ENCODE measurements around the gene CAPN5. TPM values are rescaled to one million over a fixed set of nuclear protein-coding genes. Genes with fewer than 3 reads are reported as not detected.

The CAPN5 gene
- total RNA-seq, 1 donor from 2014 or later, result 12.8 TPM

DNA sequence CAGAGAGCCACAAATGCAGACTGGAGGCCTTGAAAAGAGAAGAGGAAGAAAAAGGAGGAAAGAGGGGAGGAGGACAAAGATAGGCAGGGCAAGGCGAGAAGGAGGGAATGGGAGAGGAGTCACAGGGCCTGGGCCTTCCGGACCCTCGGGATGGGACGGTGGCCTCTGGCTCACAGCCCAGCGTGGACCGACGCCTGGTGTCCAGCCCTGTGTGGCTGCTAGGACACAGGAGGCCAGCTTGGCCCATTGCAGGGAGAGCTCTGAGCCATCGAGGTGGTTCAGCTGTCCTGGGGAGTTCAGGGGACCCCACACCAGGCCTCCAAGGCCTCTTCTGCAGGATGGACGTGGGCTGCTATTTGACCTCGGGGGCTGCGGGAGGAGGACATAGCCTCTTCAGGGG, 70.7 kb downstream of the CAPN5 start:
- H3K27me3 Mint-ChIP-seq (ENCODE audit: unreplicated experiment), result no peaks in the 10 kb centered on the region
- TF ChIP-seq, protein P1, sequence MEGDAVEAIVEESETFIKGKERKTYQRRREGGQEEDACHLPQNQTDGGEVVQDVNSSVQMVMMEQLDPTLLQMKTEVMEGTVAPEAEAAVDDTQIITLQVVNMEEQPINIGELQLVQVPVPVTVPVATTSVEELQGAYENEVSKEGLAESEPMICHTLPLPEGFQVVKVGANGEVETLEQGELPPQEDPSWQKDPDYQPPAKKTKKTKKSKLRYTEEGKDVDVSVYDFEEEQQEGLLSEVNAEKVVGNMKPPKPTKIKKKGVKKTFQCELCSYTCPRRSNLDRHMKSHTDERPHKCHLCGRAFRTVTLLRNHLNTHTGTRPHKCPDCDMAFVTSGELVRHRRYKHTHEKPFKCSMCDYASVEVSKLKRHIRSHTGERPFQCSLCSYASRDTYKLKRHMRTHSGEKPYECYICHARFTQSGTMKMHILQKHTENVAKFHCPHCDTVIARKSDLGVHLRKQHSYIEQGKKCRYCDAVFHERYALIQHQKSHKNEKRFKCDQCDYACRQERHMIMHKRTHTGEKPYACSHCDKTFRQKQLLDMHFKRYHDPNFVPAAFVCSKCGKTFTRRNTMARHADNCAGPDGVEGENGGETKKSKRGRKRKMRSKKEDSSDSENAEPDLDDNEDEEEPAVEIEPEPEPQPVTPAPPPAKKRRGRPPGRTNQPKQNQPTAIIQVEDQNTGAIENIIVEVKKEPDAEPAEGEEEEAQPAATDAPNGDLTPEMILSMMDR (IDR thresholded peaks at IDR 0.05), result no peak
- no peaks in the 10 kb centered on the region for H3K9me3 Mint-ChIP-seq (ENCODE audit: unreplicated experiment)
- no peak for DNase-seq (ENCODE audit: extremely low spot score, unreplicated experiment)
- H3K4me3 Mint-ChIP-seq (ENCODE audit: unreplicated experiment), result no peak overlapping the region
- H3K36me3 Mint-ChIP-seq (ENCODE audit: unreplicated experiment), result no peaks in the 10 kb centered on the region
- H3K27ac Mint-ChIP-seq (ENCODE audit: unreplicated experiment), result no peak overlapping the region
- peaks cover 18% of the 10 kb centered on the region for H3K4me1 Mint-ChIP-seq (ENCODE audit: unreplicated experiment)

DNA sequence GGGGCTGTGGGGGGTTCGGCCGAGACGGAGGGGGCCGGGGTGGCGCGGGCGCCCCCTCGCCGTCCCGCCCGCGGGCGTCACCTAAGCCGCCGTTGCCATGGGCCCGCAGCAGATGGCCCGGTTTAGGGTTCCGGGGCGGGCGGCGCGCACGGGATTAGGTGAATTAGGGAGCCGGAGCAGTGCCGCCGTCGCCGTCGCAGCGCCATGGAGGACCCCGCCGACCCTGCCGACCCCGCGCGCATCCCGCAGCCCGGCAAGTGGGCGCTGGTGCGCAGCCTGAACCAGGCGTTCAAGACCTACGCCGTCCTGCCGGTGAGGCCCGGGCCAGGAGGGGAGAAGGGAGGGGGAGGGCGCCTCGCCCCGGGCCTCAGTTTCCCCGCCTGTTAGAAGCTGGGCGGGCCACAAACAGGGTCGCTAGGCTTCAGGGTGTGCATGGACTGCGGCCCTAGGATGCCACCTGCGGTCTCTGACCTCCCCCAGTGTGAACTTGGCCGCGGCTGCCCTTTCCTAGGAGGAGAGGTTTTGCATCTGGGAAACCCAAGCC, 71.4 kb downstream of the CAPN5 start:
- H3K4me1 Mint-ChIP-seq (ENCODE audit: unreplicated experiment), result peaks cover 18% of the 10 kb centered on the region
- DNase-seq (ENCODE audit: extremely low spot score, unreplicated experiment), result no peak
- no peaks in the 10 kb centered on the region for H3K9me3 Mint-ChIP-seq (ENCODE audit: unreplicated experiment)
- no peaks in the 10 kb centered on the region for H3K36me3 Mint-ChIP-seq (ENCODE audit: unreplicated experiment)
- H3K27me3 Mint-ChIP-seq (ENCODE audit: unreplicated experiment), result no peaks in the 10 kb centered on the region
- no peak overlapping the region for H3K4me3 Mint-ChIP-seq (ENCODE audit: unreplicated experiment)
- no peak overlapping the region for H3K27ac Mint-ChIP-seq (ENCODE audit: unreplicated experiment)
- TF ChIP-seq, protein P1 (IDR thresholded peaks at IDR 0.05), result no peak

DNA sequence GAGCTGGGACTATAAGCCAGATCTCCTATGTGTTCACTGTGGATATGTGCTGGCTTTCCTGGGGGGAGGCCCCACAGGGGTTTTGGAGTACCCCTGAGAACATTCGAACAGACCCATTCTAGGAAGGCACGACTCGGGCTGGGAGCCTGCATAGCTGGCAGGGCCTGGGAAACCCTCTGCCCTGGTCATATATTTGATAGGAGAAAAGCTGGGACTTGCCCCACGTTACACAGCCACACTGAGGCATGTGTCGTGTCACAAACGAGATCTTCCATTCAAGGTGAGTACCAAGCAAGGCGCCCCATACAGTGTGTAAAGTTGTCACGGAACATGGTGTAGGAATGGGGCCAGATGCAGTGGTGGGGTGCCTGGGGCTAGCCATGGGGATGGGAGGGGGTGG, 72.4 kb downstream of the CAPN5 start:
- Mint-ChIP-seq H3K9me3 (ENCODE audit: unreplicated experiment) (no peaks in the 10 kb centered on the region), H3K36me3 (ENCODE audit: unreplicated experiment) (no peaks in the 10 kb centered on the region), H3K4me1 (ENCODE audit: unreplicated experiment) (peaks cover 18% of the 10 kb centered on the region), H3K4me3 (ENCODE audit: unreplicated experiment) (no peak overlapping the region), H3K27ac (ENCODE audit: unreplicated experiment) (no peak overlapping the region), H3K27me3 (ENCODE audit: unreplicated experiment) (no peaks in the 10 kb centered on the region)
- DNase-seq (ENCODE audit: extremely low spot score, unreplicated experiment), result no peak
- TF ChIP-seq, protein P1 (IDR thresholded peaks at IDR 0.05), result no peak

DNA sequence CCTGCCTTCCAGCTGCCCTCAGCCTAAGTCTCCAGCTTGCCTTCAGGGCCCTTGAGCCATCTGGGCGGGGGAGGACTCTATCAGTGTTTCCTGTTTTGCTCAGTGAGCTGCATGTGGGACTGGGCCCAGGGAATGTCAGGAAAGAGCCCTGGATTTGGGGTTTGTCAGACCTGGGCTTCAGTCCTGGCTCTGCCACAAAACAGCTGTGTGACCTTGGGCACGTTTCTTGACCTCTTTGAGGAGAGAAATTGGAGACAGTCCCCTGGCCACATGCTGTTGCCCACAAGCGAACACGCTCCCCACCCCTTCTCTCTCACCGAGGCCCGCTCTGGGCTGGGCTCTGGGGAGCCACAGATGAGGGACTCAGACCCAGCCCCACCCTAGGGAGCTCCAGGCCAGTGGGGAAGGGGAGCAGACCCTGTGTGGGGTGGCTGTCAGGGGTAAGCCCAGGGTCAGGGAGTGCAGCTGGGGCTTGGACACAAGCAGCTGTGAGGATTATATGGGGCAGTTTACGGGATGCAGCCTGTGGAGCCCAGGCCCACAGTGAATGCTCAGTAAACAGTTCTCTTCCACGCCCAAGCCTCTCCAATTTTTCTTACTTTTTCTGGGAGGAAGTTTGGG, 73.6 kb downstream of the CAPN5 start:
- peak overlapping the region; percentile 62 for H3K27ac Mint-ChIP-seq (ENCODE audit: unreplicated experiment)
- H3K9me3 Mint-ChIP-seq (ENCODE audit: unreplicated experiment), result no peaks in the 10 kb centered on the region
- H3K27me3 Mint-ChIP-seq (ENCODE audit: unreplicated experiment), result no peaks in the 10 kb centered on the region
- peaks cover 18% of the 10 kb centered on the region for H3K4me1 Mint-ChIP-seq (ENCODE audit: unreplicated experiment)
- no peak for DNase-seq (ENCODE audit: extremely low spot score, unreplicated experiment)
- TF ChIP-seq, protein P1 (IDR thresholded peaks at IDR 0.05), result no peak
- no peaks in the 10 kb centered on the region for H3K36me3 Mint-ChIP-seq (ENCODE audit: unreplicated experiment)
- no peak overlapping the region for H3K4me3 Mint-ChIP-seq (ENCODE audit: unreplicated experiment)

DNA sequence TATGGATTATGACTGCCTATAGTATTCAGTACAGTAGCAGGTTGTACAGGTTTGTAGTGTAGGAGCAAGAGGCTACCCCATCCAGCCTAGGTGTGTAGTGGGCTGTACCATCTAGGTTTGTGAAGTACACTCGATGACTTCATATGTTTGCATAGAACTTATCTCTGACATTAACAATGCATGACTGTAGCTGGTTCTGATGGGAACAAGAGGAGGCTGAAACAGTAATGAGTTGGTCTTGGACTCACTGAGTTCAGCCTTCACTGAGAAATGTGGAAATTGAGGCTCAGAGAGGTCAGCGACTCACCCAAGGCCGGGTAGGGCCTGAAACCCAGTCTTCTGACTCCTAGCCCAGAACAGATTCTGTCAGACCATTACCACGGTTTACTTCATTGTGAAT, 74.3 kb downstream of the CAPN5 start:
- Mint-ChIP-seq H3K27ac (ENCODE audit: unreplicated experiment) (no peak overlapping the region), H3K27me3 (ENCODE audit: unreplicated experiment) (peaks cover under 1% of the 10 kb centered on the region), H3K4me1 (ENCODE audit: unreplicated experiment) (peaks cover 15% of the 10 kb centered on the region), H3K9me3 (ENCODE audit: unreplicated experiment) (no peaks in the 10 kb centered on the region), H3K4me3 (ENCODE audit: unreplicated experiment) (no peak overlapping the region), H3K36me3 (ENCODE audit: unreplicated experiment) (no peaks in the 10 kb centered on the region)
- TF ChIP-seq, protein P1 (IDR thresholded peaks at IDR 0.05), result no peak
- no peak for DNase-seq (ENCODE audit: extremely low spot score, unreplicated experiment)

All from osteocyte (in vitro differentiated cells).